ENCODE results near the gene SEC14L1. TPM values are rescaled to one million over a fixed set of nuclear protein-coding genes. Genes with fewer than 3 reads are reported as not detected.

The SEC14L1 gene
- total RNA-seq, 1 donor from 2014 or later = 63.9 TPM

- ATAC-seq (ENCODE audit: poor library complexity) (no peak), DNase-seq (no peak)
- intact Hi-C loops (cut with DNase I) = no loop called here
Measured at GRCh38 chr17:77204536-77204935, 63.8 kb downstream of the SEC14L1 start.

- DNase-seq (no peak), ATAC-seq (ENCODE audit: poor library complexity) (no peak)
- intact Hi-C loops (cut with DNase I) = no loop called here
Measured at GRCh38 chr17:77205396-77206125, 64.8 kb downstream of the SEC14L1 start.

- ATAC-seq (ENCODE audit: poor library complexity) = no peak
- intact Hi-C loops (cut with DNase I) = no loop called here
- DNase-seq = no peak
Measured at GRCh38 chr17:77206158-77206956, 65.6 kb downstream of the SEC14L1 start.

- ATAC-seq (ENCODE audit: poor library complexity) (no peak), DNase-seq (no peak)
- intact Hi-C loops (cut with DNase I) = no loop called here
Measured at GRCh38 chr17:77207689-77208216, 67.0 kb downstream of the SEC14L1 start.

GRCh38 chr17:77208217-77208808 is 67.5 kb downstream of the SEC14L1 start:
- intact Hi-C loops (cut with DNase I) = no loop called here
- DNase-seq (no peak), ATAC-seq (ENCODE audit: poor library complexity) (peak; percentile 76)

GRCh38 chr17:77208856-77209255 is 68.1 kb downstream of the SEC14L1 start:
- intact Hi-C loops (cut with DNase I) = no loop called here
- ATAC-seq (ENCODE audit: poor library complexity) (no peak), DNase-seq (no peak)

- no peak for DNase-seq
- ATAC-seq (ENCODE audit: poor library complexity) = no peak
- intact Hi-C loops (cut with DNase I) = no loop called here
Measured at GRCh38 chr17:77209330-77209748, 68.6 kb downstream of the SEC14L1 start.

- ATAC-seq (ENCODE audit: poor library complexity) (no peak), DNase-seq (no peak)
- intact Hi-C loops (cut with DNase I) = no loop called here
Measured at GRCh38 chr17:77210331-77210730, 69.6 kb downstream of the SEC14L1 start.

GRCh38 chr17:77210946-77211541 is 70.3 kb downstream of the SEC14L1 start:
- intact Hi-C loops (cut with DNase I) = no loop called here
- ATAC-seq (ENCODE audit: poor library complexity) (no peak), DNase-seq (no peak)

GRCh38 chr17:77211681-77212080 is 70.9 kb downstream of the SEC14L1 start:
- intact Hi-C loops (cut with DNase I) = no loop called here
- DNase-seq (no peak), ATAC-seq (ENCODE audit: poor library complexity) (no peak)

- DNase-seq = no peak
- intact Hi-C loops (cut with DNase I) = no loop called here
- no peak for ATAC-seq (ENCODE audit: poor library complexity)
Measured at GRCh38 chr17:77212081-77212832, 71.5 kb downstream of the SEC14L1 start.

- intact Hi-C loops (cut with DNase I) = no loop called here
- DNase-seq (no peak), ATAC-seq (ENCODE audit: poor library complexity) (peak; percentile 73)
Measured at GRCh38 chr17:77212833-77213777, 72.3 kb downstream of the SEC14L1 start.

- DNase-seq = no peak
- intact Hi-C loops (cut with DNase I) = no loop called here
- ATAC-seq (ENCODE audit: poor library complexity) = peak; percentile 35
Measured at GRCh38 chr17:77213778-77214132, 73.0 kb downstream of the SEC14L1 start.

GRCh38 chr17:77214328-77214727 is 73.6 kb downstream of the SEC14L1 start:
- peak; percentile 35 for DNase-seq
- intact Hi-C loops (cut with DNase I) = no loop called here

GRCh38 chr17:77214743-77215142 is 74.0 kb downstream of the SEC14L1 start:
- intact Hi-C loops (cut with DNase I) = no loop called here
- ATAC-seq (ENCODE audit: poor library complexity) (peak; percentile 72), DNase-seq (peak; percentile 61)

More at GRCh38 chr17:77214328-77214727, 73.6 kb downstream of the SEC14L1 start:
- ATAC-seq (ENCODE audit: poor library complexity) = no peak

GRCh38 chr17:77215281-77215680 is 74.5 kb downstream of the SEC14L1 start:
- intact Hi-C loops (cut with DNase I) = no loop called here
- ATAC-seq (ENCODE audit: poor library complexity) (no peak), DNase-seq (peak; percentile 28)

- ATAC-seq (ENCODE audit: poor library complexity) = no peak
- intact Hi-C loops (cut with DNase I) = no loop called here
- DNase-seq = no peak
Measured at GRCh38 chr17:77216486-77216885, 75.7 kb downstream of the SEC14L1 start.

Data from Right ventricle myocardium superior (tissue), 1 donor.